Activated T-helper 1 cell treated with anti-CD3 and anti-CD28 coated beads, Interleukin-12 subunit alpha, Interleukin-12 subunit beta, Interleukin-2, Interleukin-4 antibody, amounts not matched to agents 30 ng/mL and 10 ng/mL and 1 ng/mL, durations not matched to agents 14 hours and 24 hours and 36 hours (primary cell): Measurements from ENCODE around the gene MRPS22. TPM values are rescaled to one million over a fixed set of nuclear protein-coding genes. Genes with fewer than 3 reads are reported as not detected.
"Not testable (repeated sequence)": the region's sequence is repeated elsewhere in the genome, so short reads cannot be mapped to it uniquely, and the experiment has no call there.

ENCODE experiments used
- DNase-seq: peaks from one replicate; pipeline ENCODE4 v3.0.0; 2021; ENCODE audit warnings: low spot score
- H3K27ac Mint-ChIP-seq: one replicate; pipeline ENCODE4 v1.8.0; 2021; ENCODE audit warnings: mild to moderate bottlenecking, mixed read lengths
- H3K27me3 Mint-ChIP-seq: one replicate; pipeline ENCODE4 v1.8.0; 2022; ENCODE audit warnings: mild to moderate bottlenecking, moderate library complexity, mixed read lengths; ENCODE audit not compliant: insufficient read depth
- H3K36me3 Mint-ChIP-seq: one replicate; pipeline ENCODE4 v1.8.0; 2021; ENCODE audit warnings: low read depth, mixed read lengths
- H3K4me1 Mint-ChIP-seq: one replicate; pipeline ENCODE4 v1.8.0; 2021; ENCODE audit warnings: low read depth, mixed read lengths
- H3K4me3 Mint-ChIP-seq: one replicate; pipeline ENCODE4 v1.8.0; 2021; ENCODE audit warnings: mild to moderate bottlenecking, moderate library complexity, mixed read lengths
- H3K9me3 Mint-ChIP-seq: one replicate; pipeline ENCODE4 v1.8.0; 2021; ENCODE audit warnings: mixed read lengths
- intact Hi-C: fragments of 100-400 bp; cut with micrococcal nuclease; formaldehyde crosslinking; loops from one replicate; pipeline ENCODE4 v1.15.1; 2024
- total RNA-seq: library from RNA; stranded (reverse); gene quantifications from 2 replicates; pipeline ENCODE4 v1.2.3, GENCODE V29; 2022

Gene MRPS22
- total RNA-seq, 1 donor from 2014 or later = 54.7 TPM

- no peak for DNase-seq
- Mint-ChIP-seq H3K27ac (no peak overlapping the region), H3K4me3 (no peak overlapping the region), H3K27me3 (no peaks in the 10 kb centered on the region), H3K4me1 (peaks cover 9% of the 10 kb centered on the region), H3K36me3 (peaks cover 72% of the 10 kb centered on the region), H3K9me3 (no peaks in the 10 kb centered on the region)
- intact Hi-C loops = loop anchor here (1.0 to 10.0 kb wide), 3 partner anchors 15 to 844 kb away; partner anchors contain the start of genes COPB2 and MRPS22
Observed at GRCh38 chr3:139358841-139359562, 15.2 kb downstream of the MRPS22 start.

DNA sequence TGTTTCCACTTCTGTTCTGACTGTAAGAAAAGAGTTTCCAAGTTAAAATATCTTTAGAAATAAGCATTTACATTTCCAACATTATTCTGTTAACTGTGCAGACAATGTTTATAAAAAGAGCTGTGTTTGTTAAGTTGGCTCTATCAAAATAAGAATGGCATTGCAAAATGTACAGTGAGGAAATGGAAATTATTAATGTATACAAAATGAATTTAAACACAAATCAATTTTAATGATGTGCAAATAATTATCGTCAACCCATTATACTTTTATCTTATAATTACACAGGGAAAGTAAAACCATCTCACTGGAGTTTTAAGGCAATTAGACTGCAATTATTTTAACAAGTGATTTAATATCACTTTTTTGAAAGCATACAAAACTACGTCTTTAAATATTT, 17.5 kb downstream of the MRPS22 start:
- Mint-ChIP-seq H3K4me3 (no peak overlapping the region), H3K4me1 (peaks cover 9% of the 10 kb centered on the region), H3K36me3 (peaks cover 66% of the 10 kb centered on the region), H3K27ac (no peak overlapping the region), H3K27me3 (no peaks in the 10 kb centered on the region), H3K9me3 (no peaks in the 10 kb centered on the region)
- DNase-seq = no peak
- intact Hi-C loops = no loop called here

DNA sequence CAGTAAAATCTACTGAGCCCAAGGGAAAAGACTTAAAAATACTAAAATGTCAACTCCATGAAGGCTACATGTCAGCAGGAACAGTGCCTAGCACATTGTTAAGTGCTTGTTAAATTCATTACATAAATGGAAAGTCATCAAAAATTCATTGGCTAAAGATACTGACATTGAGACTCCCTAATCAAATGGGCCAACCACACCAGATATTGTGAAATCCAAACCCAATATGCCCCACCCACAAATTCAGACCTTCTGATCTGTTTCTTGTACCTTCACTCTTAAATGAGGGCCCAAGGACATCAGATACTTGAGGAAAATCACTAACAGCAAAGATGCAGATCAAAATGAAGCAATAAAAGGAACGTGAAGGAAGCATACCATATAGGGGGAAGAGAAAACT, 20.7 kb downstream of the MRPS22 start:
- intact Hi-C loops = no loop called here
- no peak for DNase-seq
- Mint-ChIP-seq H3K36me3 (peaks cover 63% of the 10 kb centered on the region), H3K27me3 (no peaks in the 10 kb centered on the region), H3K4me1 (peaks cover 11% of the 10 kb centered on the region), H3K4me3 (no peak overlapping the region), H3K9me3 (no peaks in the 10 kb centered on the region), H3K27ac (no peak overlapping the region)

GRCh38 chr3:139374099-139374498, 30.3 kb downstream of the MRPS22 start:
- Mint-ChIP-seq H3K27me3 (no peaks in the 10 kb centered on the region), H3K4me3 (no peak overlapping the region), H3K4me1 (peaks cover 15% of the 10 kb centered on the region), H3K27ac (no peak overlapping the region), H3K36me3 (peaks cover 60% of the 10 kb centered on the region), H3K9me3 (no peaks in the 10 kb centered on the region)
- intact Hi-C loops = no loop called here
- DNase-seq = no peak

- no peak overlapping the region for H3K27ac Mint-ChIP-seq
- H3K4me3 Mint-ChIP-seq = no peak overlapping the region
- no peaks in the 10 kb centered on the region for H3K27me3 Mint-ChIP-seq
- peaks cover 56% of the 10 kb centered on the region for H3K36me3 Mint-ChIP-seq
- H3K4me1 Mint-ChIP-seq = peaks cover 27% of the 10 kb centered on the region
- no peaks in the 10 kb centered on the region for H3K9me3 Mint-ChIP-seq
- DNase-seq = no peak
- intact Hi-C loops = no loop called here
Observed at GRCh38 chr3:139377378-139377777, 33.6 kb downstream of the MRPS22 start.

GRCh38 chr3:139378587-139379241, 34.9 kb downstream of the MRPS22 start:
- peaks cover 56% of the 10 kb centered on the region for H3K36me3 Mint-ChIP-seq
- H3K4me1 Mint-ChIP-seq = peaks cover 27% of the 10 kb centered on the region
- no peaks in the 10 kb centered on the region for H3K9me3 Mint-ChIP-seq
- H3K27me3 Mint-ChIP-seq = no peaks in the 10 kb centered on the region
- intact Hi-C loops = no loop called here
- no peak overlapping the region for H3K27ac Mint-ChIP-seq
- H3K4me3 Mint-ChIP-seq = no peak overlapping the region
- no peak for DNase-seq

GRCh38 chr3:139380575-139380974, 36.8 kb downstream of the MRPS22 start:
- Mint-ChIP-seq H3K4me1 (peaks cover 23% of the 10 kb centered on the region), H3K27ac (no peak overlapping the region), H3K9me3 (no peaks in the 10 kb centered on the region), H3K4me3 (no peak overlapping the region), H3K36me3 (peaks cover 43% of the 10 kb centered on the region), H3K27me3 (no peaks in the 10 kb centered on the region)
- no peak for DNase-seq
- intact Hi-C loops = loop anchor here (10.0 kb wide), 1 partner anchor 546 kb away; the partner anchor contains the start of gene PIK3CB

DNA sequence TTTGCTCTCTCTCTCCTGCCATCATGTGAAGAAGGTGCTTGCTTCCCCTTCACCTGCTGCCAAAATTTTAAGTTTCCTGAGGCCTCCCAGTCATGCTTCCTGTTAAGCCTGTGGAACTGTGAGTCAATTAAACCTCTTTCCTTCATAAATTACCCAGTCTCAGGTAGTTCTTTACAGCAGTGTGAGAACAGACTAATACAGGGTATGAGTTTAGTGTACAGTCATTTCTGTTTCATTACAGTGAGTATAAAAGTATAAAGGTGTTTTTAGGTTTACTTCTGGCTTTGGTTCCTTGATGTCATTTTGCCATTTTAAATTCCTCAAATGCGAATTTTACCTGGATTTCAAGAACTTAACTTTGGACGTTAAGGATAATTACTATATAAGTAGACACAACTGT, 38.5 kb downstream of the MRPS22 start:
- not testable (repeated sequence) for DNase-seq, H3K4me3 Mint-ChIP-seq, H3K27ac Mint-ChIP-seq, H3K27me3 Mint-ChIP-seq, H3K9me3 Mint-ChIP-seq
- peaks cover 41% of the 10 kb centered on the region for H3K36me3 Mint-ChIP-seq
- peaks cover 35% of the 10 kb centered on the region for H3K4me1 Mint-ChIP-seq
- intact Hi-C loops = loop anchor here (10.0 kb wide), 1 partner anchor 547 kb away; the partner anchor contains the start of gene PIK3CB

DNA sequence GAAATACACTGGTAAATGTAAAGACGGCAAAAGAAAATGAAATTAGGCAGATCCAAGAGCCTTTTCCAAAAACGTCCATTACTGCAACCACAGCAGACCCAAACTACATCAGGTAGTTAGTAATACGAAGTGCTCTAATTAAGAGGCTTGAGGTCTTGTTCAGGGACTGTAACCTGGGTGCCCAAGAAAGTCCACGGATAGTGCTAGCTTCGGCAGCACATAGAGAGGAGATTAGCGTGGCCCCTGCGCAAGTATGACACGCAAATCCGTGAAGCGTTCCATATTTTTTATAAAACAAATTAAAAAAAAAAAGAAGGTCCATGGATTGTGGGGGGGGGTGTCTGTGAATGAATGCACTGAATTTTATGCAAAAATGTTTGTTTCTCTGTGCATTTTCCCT, 44.3 kb downstream of the MRPS22 start:
- DNase-seq = no peak
- Mint-ChIP-seq H3K4me3 (peak overlapping the region; percentile 74), H3K9me3 (no peaks in the 10 kb centered on the region), H3K27me3 (no peaks in the 10 kb centered on the region), H3K4me1 (peaks cover 47% of the 10 kb centered on the region), H3K27ac (no peak overlapping the region), H3K36me3 (peaks cover 10% of the 10 kb centered on the region)
- intact Hi-C loops = loop anchor here (5.0 to 10.0 kb wide), 2 partner anchors 553 to 1201 kb away; partner anchors contain the start of genes ARMC8 and PIK3CB

- intact Hi-C loops = loop anchor here (1.0 to 10.0 kb wide), 6 partner anchors 31 to 1215 kb away; partner anchors contain the start of genes ARMC8, DBR1, MRPS22 and PIK3CB
- Mint-ChIP-seq H3K27ac (peak overlapping the region; percentile 96), H3K9me3 (no peaks in the 10 kb centered on the region), H3K4me1 (peaks cover 50% of the 10 kb centered on the region), H3K36me3 (peaks cover 8% of the 10 kb centered on the region), H3K27me3 (no peaks in the 10 kb centered on the region), H3K4me3 (peak overlapping the region; percentile 91)
- no peak for DNase-seq
Observed at GRCh38 chr3:139388821-139389551, 45.2 kb downstream of the MRPS22 start.

DNA sequence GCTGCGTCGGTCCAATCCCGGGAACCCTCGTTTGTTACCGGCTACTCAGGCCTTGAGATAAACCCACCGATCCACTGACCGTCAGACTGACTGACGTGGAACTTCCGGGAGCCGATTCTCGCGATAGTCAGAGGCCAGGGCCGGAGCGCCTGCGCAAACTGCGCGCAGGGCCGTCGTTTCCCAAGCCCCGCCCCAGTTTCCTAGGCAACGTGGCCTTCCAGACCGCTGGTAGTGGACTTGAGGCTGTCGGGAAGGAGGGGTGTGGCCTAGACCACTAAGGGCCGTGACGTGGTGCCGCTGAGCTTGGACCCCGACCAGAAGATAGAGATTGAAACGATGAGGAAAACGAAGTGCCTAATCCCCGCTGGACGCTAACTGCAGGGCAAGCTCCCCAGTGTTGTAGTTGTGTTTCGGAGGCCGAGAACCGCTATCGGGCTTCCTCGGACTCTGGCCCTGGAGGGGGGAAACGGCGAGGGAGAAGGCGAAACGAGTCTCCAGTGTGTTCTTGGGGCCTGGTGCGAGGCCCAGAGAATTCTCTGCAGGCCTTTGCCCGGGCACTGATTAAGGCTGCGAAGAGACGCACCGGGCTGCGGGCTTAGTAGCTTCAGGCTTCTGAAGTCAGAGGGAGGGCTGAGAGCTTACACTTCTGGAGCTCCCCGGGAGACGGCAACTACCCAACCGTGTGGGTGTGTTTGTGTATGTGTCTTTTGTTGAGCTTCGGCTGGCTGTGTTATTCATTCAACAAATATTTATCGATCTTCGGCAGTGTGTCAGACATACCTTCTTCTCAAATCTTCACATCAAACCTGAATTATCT, 45.9 kb downstream of the MRPS22 start, which contains the start of gene COPB2:
Gene COPB2 (minus strand): TSS at position 96 of the 817 bp plus-strand sequence. CDS start 97 bp downstream, outside the sequence.
- Mint-ChIP-seq H3K27ac (peak within 1 kb of the TSS; percentile 96), H3K4me1 (peaks cover 52% of the 10 kb centered on the region), H3K9me3 (no peaks in the 10 kb centered on the region), H3K36me3 (peaks cover 8% of the 10 kb centered on the region), H3K4me3 (peak within 1 kb of the TSS; percentile 91), H3K27me3 (no peaks in the 10 kb centered on the region)
- intact Hi-C loops = loop anchor here (1.0 to 10.0 kb wide), 7 partner anchors 31 to 1555 kb away; partner anchors contain the start of genes ARMC8, DBR1, MRPS22 and PIK3CB
- peak; percentile 96 for DNase-seq

DNA sequence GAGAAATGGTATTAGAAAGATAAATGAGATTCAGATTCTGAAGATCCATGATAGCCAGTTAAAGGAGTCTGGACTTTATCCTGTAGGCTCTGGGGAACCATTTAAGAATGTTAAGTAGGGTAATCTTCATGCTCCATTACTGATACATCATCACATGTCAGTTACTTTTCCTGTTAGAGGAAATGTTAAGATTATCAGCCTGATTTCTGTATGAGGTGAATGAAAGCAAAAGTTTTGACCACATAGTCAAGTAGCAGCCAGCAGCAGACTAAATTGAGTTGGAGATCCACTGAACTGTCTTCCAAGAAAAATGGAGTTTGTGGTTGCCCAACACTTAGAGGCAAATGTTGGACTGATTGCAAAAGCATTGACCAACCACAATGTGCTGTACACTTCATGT, 50.3 kb downstream of the MRPS22 start:
- Mint-ChIP-seq H3K9me3 (no peaks in the 10 kb centered on the region), H3K36me3 (peaks cover 2% of the 10 kb centered on the region), H3K4me3 (no peak overlapping the region), H3K27ac (no peak overlapping the region), H3K4me1 (peaks cover 21% of the 10 kb centered on the region), H3K27me3 (no peaks in the 10 kb centered on the region)
- intact Hi-C loops = loop anchor here (10.0 kb wide), 1 partner anchor 1551 kb away; the partner anchor contains the start of gene SLC25A36
- no peak for DNase-seq
